K562 (cell line): Measurements from ENCODE around the gene PSMA5. TPM values are rescaled to one million over a fixed set of nuclear protein-coding genes. Genes with fewer than 3 reads are reported as not detected.

ENCODE experiments used
- ATAC-seq: fragments of 200-7000 bp; cut with Tn5 transposase; 3 replicates; pipeline ENCODE4 v1.9.1; 2020; ENCODE audit warnings: moderate library complexity
- BruUV-seq: library from RNA; stranded (reverse); fragments of 400-500 nt; replicated peaks from 2 replicates; lab custom pipeline; 2021; lab: Mats Ljungman, UMichigan
- CTCF ChIA-PET: fragments of 300-600 bp; formaldehyde crosslinking; extraction: SDS; loops from one replicate; lab custom pipeline; 2021; ENCODE audit warnings: low intra/inter-chr PET ratio; lab: Yijun Ruan, JAX
- POLR2A ChIA-PET: fragments of 300-600, 350-650 bp; sonication (Branson Sonifier 250); formaldehyde crosslinking; extraction: SDS; loops from one replicate; lab custom pipeline; 2021; ENCODE audit warnings: antibody characterized with exemption, inconsistent platforms; lab: Yijun Ruan, JAX
- DNase-seq, 4 experiments: peaks; one replicate each; pipeline versions ENCODE4 v3.0.0 to v3.0.0-alpha.2; 2011 to 2018; ENCODE audit warnings: low spot score in 3 of 4, mixed read lengths in 3 of 4; ENCODE audit errors: extremely low read depth in 1 of 4
- FAIRE-seq: peaks from 2 replicates; lab custom pipeline; 2011; peaks lifted over from hg19 to GRCh38; lab: Jason Lieb, UNC
- H2AFZ ChIP-seq: 2 replicates; pipeline ENCODE4 v1.6.0; 2011; ENCODE audit warnings: low read depth, low read length, control low read depth, inconsistent platforms
- H3K27ac ChIP-seq: fragments of 200-600 bp; 3 replicates; pipeline ENCODE4 v1.8.0; 2011; ENCODE audit warnings: low read depth, mild to moderate bottlenecking, control low read depth, inconsistent platforms, low read length, moderate library complexity, mixed read lengths; ENCODE audit errors: extremely low read depth
- H3K27me3 ChIP-seq, 2 experiments: fragments of 300-600 bp in 1 of 2; 2 replicates in 1 of 2; 3 replicates in 1 of 2; pipeline versions ENCODE4 v1.6.0 to v1.8.0; 2011; ENCODE audit warnings: inconsistent platforms in 2 of 2, low read length in 2 of 2, mild to moderate bottlenecking in 1 of 2, mixed read lengths in 1 of 2, moderate library complexity in 1 of 2; ENCODE audit not compliant: control insufficient read depth in 2 of 2, insufficient read depth in 2 of 2
- H3K36me3 ChIP-seq: fragments of 300-600 bp; 3 replicates; pipeline ENCODE4 v1.8.0; 2011; ENCODE audit warnings: mild to moderate bottlenecking, low read length, inconsistent platforms; ENCODE audit not compliant: control insufficient read depth, insufficient read depth
- H3K4me1 ChIP-seq, 2 experiments: fragments of 200-600 bp in 1 of 2; replicated peaks in 1 of 2; 2 replicates in 1 of 2; 3 replicates in 1 of 2; pipeline versions ENCODE4 v1.5.1 to v1.8.0; 2011; ENCODE audit warnings: inconsistent platforms in 2 of 2, low read length in 2 of 2, mild to moderate bottlenecking in 1 of 2, mixed read lengths in 1 of 2, moderate library complexity in 1 of 2; ENCODE audit not compliant: control insufficient read depth in 2 of 2, insufficient read depth in 2 of 2
- H3K4me2 ChIP-seq: 2 replicates; pipeline ENCODE4 v1.6.1; 2011; ENCODE audit warnings: low read length, control low read depth, inconsistent platforms, mixed read lengths; ENCODE audit not compliant: insufficient read depth
- H3K4me3 ChIP-seq: fragments of 200-600 bp; sonication (generic), shearing (Covaris generic); 2 replicates; pipeline ENCODE4 v1.5.1; 2016; ENCODE audit warnings: control low read depth, inconsistent platforms
- H3K79me2 ChIP-seq: fragments of 200-600 bp; 3 replicates; pipeline ENCODE4 v1.8.0; 2011; ENCODE audit warnings: low read length, inconsistent platforms; ENCODE audit not compliant: control insufficient read depth, insufficient read depth
- H3K9ac ChIP-seq, 2 experiments: 2 replicates each; pipeline versions ENCODE4 v1.6.0 to v1.6.1; 2011; ENCODE audit warnings: low read depth in 2 of 2, low read length in 2 of 2, control low read depth in 1 of 2, inconsistent platforms in 1 of 2, mild to moderate bottlenecking in 1 of 2, mixed read lengths in 1 of 2; ENCODE audit not compliant: insufficient read depth in 1 of 2
- H3K9me1 ChIP-seq: one replicate; pipeline ENCODE4 v1.6.0; 2011; ENCODE audit warnings: inconsistent platforms, mild to moderate bottlenecking, low read length, moderate library complexity; ENCODE audit not compliant: control insufficient read depth, insufficient read depth
- H3K9me3 ChIP-seq: replicated peaks from 2 replicates; pipeline ENCODE4 v1.5.1; 2011; ENCODE audit warnings: low read depth, low read length, inconsistent platforms; ENCODE audit not compliant: control insufficient read depth, insufficient read depth
- H4K20me1 ChIP-seq: replicated peaks from 2 replicates; pipeline ENCODE4 v1.6.1; 2011; ENCODE audit warnings: low read length, inconsistent platforms, mixed read lengths; ENCODE audit not compliant: control insufficient read depth, insufficient read depth
- KDM1A ChIP-seq, 2 experiments: fragments of 450-650 bp; IDR thresholded peaks; 2 replicates each; pipeline ENCODE4 v1.6.1; 2016; ENCODE audit warnings: mild to moderate bottlenecking in 2 of 2
- NR2F6 ChIP-seq: fragments of 450-650 bp; formaldehyde crosslinking; IDR thresholded peaks from 2 replicates; pipeline ENCODE4 v1.4.0; 2020; ENCODE audit warnings: mild to moderate bottlenecking
- XRCC4 ChIP-seq: IDR thresholded peaks from one replicate; pipeline ENCODE4 v1.6.1; 2011; ENCODE audit not compliant: insufficient read depth, insufficient read length; ENCODE audit errors: extremely low read depth
- WGBS: fragments of 100-300 bp; shearing (Covaris generic); methylation state at CpG from one replicate; pipeline ENCODE4 v1.1.6; 2016; ENCODE audit warnings: low coverage, mixed read lengths; ENCODE audit not compliant: insufficient coverage; ENCODE audit errors: missing lambda C conversion rate; 5-methylcytosine and 5-hydroxymethylcytosine counted together
- in situ Hi-C: fragments of 300-500 bp; cut with MboI; formaldehyde crosslinking; loops from 4 replicates; pipeline ENCODE4 v1.15.0; 2018; ENCODE audit warnings: inconsistent platforms, mixed read lengths
- intact Hi-C: fragments of 100-400 bp; cut with micrococcal nuclease; formaldehyde crosslinking; loops from 2 replicates; pipeline ENCODE4 v1.14.2; 2022
- polyA plus RNA-seq, 8 experiments: library from polyadenylated mRNA; depleted of rRNA in 4 of 8; stranded (reverse) in 5 of 8; unstranded in 3 of 8; fragments of >200 nt; fragmentation: Nextera tagmentation in 2 of 8; fragmentation: Illumina TruSeq in 1 of 8; extraction: Ambion mirVana in 2 of 8; extraction: Trizol in 1 of 8; gene quantifications; 2 replicates each; pipeline versions ENCODE4 v1.2.1 to v1.2.3, GENCODE V29; 2011 to 2014; ENCODE audit warnings: inconsistent platforms in 1 of 8, missing spikeins in 1 of 8
- total RNA-seq, 7 experiments: library from RNA; depleted of rRNA in 6 of 7; stranded (reverse); fragments of >200 nt in 6 of 7; fragmentation: Illumina TruSeq in 2 of 7; extraction: Trizol in 2 of 7; gene quantifications; 2 replicates each; pipeline versions ENCODE4 v1.2.1 to v1.2.3, GENCODE V29; 2011 to 2021; ENCODE audit warnings: low replicate concordance in 1 of 7
- TF ChIP-seq, protein P1 (sequence below): fragments of 150-350 bp; IDR thresholded peaks from 2 replicates; pipeline ENCODE4 v1.6.1; 2014; ENCODE audit warnings: low read depth, mild to moderate bottlenecking, low read length, borderline replicate concordance

PSMA5 gene
- total and polyA plus RNA-seq, 9 of the 15 experiments (the other 6 are each of a cell fraction or from before 2014, with no cell fraction given) = 82.6 to 542 (median 287) TPM

DNA sequence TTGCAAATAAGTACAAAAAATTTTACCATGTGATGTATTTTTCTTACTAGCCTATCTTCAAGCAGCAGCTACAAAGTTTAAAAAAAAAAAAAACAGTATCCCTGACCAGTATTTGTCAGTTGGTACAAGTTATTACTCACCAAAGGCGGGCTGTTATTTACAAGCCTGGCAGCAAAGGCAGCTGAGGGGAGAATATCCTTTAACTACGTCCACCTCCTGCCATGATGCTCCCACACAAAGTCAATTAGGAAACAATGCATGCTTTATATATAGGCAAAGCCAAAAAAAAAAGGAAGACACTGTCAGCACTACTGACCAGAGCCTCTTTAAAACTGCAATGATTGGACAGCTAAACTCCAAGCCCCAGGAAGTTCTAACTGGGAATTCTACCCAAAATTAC lies 13.7 kb downstream of the PSMA5 start (continued):
- TF ChIP-seq, protein P1, sequence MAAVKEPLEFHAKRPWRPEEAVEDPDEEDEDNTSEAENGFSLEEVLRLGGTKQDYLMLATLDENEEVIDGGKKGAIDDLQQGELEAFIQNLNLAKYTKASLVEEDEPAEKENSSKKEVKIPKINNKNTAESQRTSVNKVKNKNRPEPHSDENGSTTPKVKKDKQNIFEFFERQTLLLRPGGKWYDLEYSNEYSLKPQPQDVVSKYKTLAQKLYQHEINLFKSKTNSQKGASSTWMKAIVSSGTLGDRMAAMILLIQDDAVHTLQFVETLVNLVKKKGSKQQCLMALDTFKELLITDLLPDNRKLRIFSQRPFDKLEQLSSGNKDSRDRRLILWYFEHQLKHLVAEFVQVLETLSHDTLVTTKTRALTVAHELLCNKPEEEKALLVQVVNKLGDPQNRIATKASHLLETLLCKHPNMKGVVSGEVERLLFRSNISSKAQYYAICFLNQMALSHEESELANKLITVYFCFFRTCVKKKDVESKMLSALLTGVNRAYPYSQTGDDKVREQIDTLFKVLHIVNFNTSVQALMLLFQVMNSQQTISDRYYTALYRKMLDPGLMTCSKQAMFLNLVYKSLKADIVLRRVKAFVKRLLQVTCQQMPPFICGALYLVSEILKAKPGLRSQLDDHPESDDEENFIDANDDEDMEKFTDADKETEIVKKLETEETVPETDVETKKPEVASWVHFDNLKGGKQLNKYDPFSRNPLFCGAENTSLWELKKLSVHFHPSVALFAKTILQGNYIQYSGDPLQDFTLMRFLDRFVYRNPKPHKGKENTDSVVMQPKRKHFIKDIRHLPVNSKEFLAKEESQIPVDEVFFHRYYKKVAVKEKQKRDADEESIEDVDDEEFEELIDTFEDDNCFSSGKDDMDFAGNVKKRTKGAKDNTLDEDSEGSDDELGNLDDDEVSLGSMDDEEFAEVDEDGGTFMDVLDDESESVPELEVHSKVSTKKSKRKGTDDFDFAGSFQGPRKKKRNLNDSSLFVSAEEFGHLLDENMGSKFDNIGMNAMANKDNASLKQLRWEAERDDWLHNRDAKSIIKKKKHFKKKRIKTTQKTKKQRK = no peak

DNA sequence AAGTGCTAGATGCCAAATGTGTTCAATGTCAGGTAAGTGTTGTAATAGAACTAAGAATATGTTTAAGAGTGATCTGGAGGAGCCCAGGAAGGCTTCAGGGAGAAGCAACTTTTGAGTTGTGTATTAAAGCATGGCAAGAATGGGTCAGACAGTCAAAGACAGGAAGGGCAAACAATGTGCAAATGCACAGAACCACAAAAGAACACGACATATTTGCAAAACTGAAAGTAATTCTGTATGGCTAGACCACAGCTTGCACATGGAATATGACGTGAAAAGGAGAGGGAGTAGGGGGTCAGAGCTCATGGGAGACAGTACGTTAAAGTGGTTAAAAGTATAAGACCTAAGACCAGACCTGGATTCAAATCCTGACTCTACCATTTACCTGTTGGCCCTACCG lies 21.4 kb downstream of the PSMA5 start:
- H3K4me1 ChIP-seq = no peaks in the 10 kb centered on the region
- CTCF ChIA-PET = no interaction called here
- FAIRE-seq (no peak), DNase-seq (no peak)
- H3K36me3 ChIP-seq = peaks cover 84% of the 10 kb centered on the region
- H3K4me2 ChIP-seq = no peak overlapping the region
- WGBS = 82% methylated on average over 4 of the region's 4 CpGs
- no peak for TF ChIP-seq KDM1A (IDR thresholded peaks at IDR 0.05)
- no peak for TF ChIP-seq NR2F6
- no peak for TF ChIP-seq XRCC4
- TF ChIP-seq, all 486 proteins: peak for 0
- POLR2A ChIA-PET = no interaction called here
- Histone ChIP-seq H3K9ac (no peak overlapping the region), H2AFZ (no peak overlapping the region), H3K27me3 (no peaks in the 10 kb centered on the region), H3K9me1 (no peaks in the 10 kb centered on the region), H3K27ac (no peak overlapping the region), H3K4me3 (no peak overlapping the region), H3K79me2 (no peaks in the 10 kb centered on the region), H4K20me1 (0 out of 2 replicates have a peak, but pooled peaks cover 3% of the 10 kb centered on the region), H3K9me3 (no peaks in the 10 kb centered on the region)
- BruUV-seq = no TSS peak
- in situ Hi-C loops (loop anchor here (5.0 kb wide), 1 partner anchor 143 kb away; no protein-coding TSS in a partner anchor), intact Hi-C loops (no loop called here)
- no peak for ATAC-seq
